Subcutaneous adipose tissue (tissue), 4 donors: ENCODE measurements around the gene CFAP99. TPM values are rescaled to one million over a fixed set of nuclear protein-coding genes. Genes with fewer than 3 reads are reported as not detected.

ENCODE experiments used
- CTCF ChIP-seq: fragments of 450-650 bp; IDR thresholded peaks from one replicate; pipeline ENCODE4 v1.5.1; 2016; ENCODE audit warnings: low read depth, mild to moderate bottlenecking, control low read depth, antibody characterized with exemption, moderate library complexity
- total RNA-seq, 4 donors: library from RNA; depleted of rRNA; stranded (reverse); fragments of >200 nt; gene quantifications; one replicate each; pipeline ENCODE4 v1.1.0, GENCODE V29; 2016

CFAP99 gene
- total RNA-seq, 4 donors from 2014 or later = not detected

GRCh38 chr4:2465032-2465431, 46.3 kb downstream of the CFAP99 start:
- no peak for TF ChIP-seq CTCF

GRCh38 chr4:2468456-2469191, 49.9 kb downstream of the CFAP99 start, which contains the start of gene RNF4:
RNF4 (plus strand) TSS chr4:2469106; CDS start chr4:2490494, 21,388 bp downstream.
- TF ChIP-seq CTCF = no peak

- TF ChIP-seq CTCF = no peak
Observed at GRCh38 chr4:2469192-2469984, 50.6 kb downstream of the CFAP99 start.

GRCh38 chr4:2470791-2471190, 52.0 kb downstream of the CFAP99 start:
- no peak for TF ChIP-seq CTCF

- TF ChIP-seq CTCF = no peak
Observed at GRCh38 chr4:2472187-2472586, 53.4 kb downstream of the CFAP99 start.

- TF ChIP-seq CTCF = no peak
Observed at GRCh38 chr4:2478229-2478628, 59.5 kb downstream of the CFAP99 start.

GRCh38 chr4:2480649-2481048, 61.9 kb downstream of the CFAP99 start:
- no peak for TF ChIP-seq CTCF
